Stimulated activated CD4-positive, alpha-beta T cell treated with anti-CD3 and anti-CD28 coated beads, TNF-alpha, amount 100 ng/mL, for 1 hour (primary cell): ENCODE data around the gene HRG.

ENCODE experiments used
- DNase-seq, 3 donors: peaks; one replicate each; pipeline ENCODE4 v3.0.0-alpha.2; 2020; ENCODE audit warnings: low read depth in 3 of 3, low spot score in 1 of 3

Gene HRG

DNA sequence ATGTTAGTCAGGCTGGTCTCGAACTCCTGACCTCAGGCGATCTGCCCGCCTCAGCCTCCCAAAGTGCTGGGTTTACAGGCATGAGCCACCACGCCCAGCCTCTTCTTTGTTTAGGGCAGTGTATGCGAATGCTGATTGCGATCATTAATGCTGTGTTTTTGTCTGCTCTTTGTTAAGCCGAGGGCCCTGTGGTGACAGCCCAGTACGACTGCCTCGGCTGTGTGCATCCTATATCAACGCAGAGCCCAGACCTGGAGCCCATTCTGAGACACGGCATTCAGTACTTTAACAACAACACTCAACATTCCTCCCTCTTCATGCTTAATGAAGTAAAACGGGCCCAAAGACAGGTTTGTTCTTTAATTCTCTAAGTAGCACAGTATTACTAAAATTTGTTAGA is 59.1 kb downstream of the HRG start:
- DNase-seq: no peak
